GM18873 (cell line): ENCODE measurements around the gene MAP1B.

Experiments used
- ATAC-seq: cut with Tn5 transposase; IDR thresholded peaks from one replicate; pipeline ENCODE4 v1.9.1; 2021; ENCODE audit warnings: mild to moderate bottlenecking, moderate library complexity, moderate number of reproducible peaks; ENCODE audit not compliant: unreplicated experiment, low FRiP score

The MAP1B gene

DNA sequence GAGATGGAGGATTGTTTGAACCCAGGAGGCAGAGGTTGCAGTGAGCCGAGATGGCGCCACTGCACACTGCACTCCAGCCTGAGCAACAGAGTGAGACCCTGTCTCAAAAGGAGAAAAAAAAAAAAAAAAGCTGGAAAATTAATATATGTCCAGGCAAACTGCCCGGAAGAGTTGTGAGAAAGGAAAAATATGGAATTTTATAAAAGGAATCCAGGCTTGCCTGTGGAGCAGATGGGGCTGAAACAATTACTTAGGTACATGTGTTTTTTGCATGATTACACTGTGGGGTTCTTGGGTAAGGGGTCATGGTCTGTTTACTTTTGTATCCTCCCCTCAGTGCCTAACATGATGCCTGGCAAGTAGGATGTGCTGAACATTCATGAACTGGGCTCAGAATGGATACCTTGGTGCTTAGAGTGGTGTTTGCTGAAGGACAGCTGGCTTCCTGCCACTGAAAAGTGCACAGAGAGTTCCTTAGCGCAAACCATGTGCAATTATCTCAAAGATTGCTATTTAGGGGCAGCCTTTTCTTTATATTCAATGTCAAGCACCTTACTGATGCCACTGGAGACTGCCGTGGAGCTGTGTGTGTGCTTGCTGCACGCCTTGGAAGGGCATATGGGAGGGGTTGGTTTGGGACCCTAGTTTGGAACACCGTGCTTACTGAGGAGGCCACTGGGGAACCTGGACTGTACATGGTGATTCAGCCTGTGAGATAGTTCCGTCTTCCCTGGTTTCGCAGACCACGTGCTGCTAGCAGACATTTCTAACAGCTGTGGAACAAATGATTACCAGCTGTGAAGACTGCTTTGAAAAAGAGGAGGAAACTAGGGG lies 78.4 kb downstream of the MAP1B start:
- ATAC-seq: no peak

DNA sequence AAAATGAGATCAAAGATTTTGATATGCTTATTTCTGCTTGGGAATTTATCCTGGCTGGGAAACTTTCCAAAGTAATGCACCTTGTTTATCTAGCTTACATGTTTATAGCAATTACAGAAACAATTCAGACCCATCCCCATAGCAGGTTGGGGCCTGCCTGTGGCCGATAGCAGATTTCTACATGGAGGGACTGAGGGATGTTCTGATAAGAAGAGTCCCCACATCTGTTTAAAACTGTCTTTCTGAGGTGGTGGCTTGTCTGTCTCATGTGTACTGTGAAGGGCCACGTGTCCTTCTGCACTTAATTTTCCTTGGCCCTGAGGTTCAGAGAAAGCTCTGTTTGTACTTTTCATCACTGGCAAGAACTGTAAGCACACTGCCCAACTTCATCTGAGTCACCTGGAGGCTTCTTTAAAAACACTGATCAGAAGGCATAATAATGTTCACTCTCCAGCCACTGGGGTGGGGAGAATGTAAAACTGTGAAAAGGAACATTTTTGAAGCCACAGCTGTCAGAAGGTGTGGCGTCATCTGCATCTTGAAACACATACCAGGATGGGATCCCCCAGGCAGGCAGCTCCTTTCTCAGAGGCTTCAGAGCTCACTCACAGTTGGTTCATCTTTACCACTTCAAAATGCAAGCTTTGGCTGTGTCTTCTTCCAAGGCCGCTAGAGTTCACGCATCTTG lies 80.3 kb downstream of the MAP1B start:
- no peak for ATAC-seq

DNA sequence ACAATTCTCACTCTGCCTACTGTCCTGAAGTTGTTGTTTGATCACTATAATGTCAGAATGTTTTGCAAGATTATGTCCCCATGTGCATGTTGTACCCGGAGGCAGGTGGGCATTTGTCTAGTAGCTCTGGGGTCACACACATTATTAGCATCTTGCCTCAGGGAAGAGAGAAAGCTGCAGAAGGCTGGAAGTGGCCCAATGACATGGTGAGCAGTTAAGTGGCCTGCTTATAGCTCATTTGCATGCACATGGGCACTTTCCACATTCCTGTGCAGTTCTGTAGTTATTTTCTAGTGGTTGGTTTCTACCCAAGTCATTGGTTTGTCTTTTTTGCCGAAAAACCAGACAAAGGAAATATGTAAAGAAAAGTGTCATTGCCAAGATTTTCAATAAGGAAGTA lies 80.9 kb downstream of the MAP1B start:
- ATAC-seq: no peak

DNA sequence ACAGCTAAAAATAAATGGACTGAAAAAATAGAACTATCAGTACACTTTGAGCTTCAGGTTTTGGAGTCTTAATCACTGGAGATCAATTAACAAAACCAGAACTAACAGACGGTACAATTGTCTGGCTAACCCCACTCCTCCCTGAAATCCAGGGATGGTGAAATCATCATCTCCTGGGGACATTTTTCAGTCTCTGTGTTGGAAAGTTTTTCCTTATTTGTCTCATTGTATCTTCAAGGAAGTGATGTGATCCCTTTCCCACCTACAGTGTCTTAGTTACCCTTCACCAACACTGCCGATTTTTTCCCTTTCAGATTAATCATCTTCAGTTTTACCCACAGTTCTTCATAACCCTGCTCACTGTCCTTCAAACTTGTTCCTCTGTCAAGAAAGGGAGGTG lies 81.9 kb downstream of the MAP1B start:
- ATAC-seq: no peak

DNA sequence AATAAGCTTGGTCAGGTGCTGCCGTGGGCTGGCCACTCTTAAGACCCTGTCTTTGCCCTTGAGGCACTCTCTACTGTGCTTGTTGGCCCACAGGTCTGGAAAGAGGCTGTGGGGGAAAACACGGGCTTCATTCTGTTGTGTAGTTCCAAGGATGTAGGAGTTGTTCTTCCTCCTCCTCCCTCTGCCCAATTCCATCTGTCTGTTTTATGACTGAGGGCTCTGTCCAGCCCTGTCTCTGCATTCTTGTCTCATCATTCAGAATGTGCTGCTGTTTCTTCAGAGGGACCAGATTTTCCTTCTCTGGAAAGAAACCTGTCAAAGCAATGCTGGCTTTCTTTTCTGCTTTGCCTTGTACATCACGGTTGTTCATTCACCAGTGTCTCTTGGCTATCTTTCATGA lies 84.1 kb downstream of the MAP1B start:
- no peak for ATAC-seq

DNA sequence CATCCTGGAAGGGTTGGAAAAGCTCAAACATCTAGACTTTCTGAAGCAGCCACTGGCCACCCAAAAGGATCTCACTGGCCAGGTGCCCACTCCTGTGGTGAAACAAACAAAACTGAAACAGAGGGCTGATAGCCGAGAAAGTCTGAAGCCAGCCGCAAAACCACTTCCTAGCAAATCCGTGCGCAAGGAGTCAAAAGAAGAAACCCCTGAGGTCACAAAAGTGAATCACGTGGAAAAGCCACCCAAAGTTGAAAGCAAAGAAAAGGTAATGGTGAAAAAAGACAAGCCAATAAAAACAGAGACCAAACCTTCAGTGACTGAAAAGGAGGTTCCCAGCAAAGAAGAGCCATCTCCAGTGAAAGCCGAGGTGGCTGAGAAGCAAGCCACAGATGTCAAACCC lies 87.6 kb downstream of the MAP1B start:
- peak; percentile 94 for ATAC-seq

DNA sequence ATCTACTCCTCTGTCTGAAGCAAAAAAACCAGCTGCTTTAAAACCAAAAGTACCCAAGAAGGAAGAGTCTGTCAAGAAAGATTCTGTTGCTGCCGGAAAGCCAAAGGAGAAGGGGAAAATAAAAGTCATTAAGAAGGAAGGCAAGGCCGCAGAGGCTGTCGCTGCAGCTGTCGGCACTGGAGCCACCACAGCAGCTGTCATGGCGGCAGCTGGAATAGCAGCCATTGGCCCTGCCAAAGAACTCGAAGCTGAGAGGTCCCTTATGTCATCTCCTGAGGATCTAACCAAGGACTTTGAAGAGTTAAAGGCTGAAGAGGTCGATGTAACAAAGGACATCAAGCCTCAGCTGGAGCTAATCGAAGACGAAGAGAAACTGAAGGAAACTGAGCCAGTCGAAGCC lies 88.3 kb downstream of the MAP1B start:
- no peak for ATAC-seq

DNA sequence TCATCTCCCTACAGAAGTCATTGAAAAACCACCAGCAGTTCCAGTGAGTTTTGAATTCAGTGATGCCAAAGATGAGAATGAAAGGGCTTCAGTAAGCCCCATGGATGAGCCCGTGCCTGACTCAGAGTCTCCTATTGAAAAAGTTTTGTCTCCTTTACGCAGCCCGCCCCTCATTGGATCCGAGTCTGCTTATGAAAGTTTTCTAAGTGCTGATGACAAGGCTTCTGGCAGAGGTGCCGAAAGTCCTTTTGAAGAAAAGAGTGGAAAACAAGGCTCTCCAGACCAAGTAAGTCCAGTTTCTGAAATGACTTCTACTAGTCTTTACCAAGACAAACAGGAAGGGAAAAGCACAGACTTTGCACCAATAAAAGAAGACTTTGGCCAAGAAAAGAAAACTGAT lies 90.1 kb downstream of the MAP1B start:
- ATAC-seq: no peak

DNA sequence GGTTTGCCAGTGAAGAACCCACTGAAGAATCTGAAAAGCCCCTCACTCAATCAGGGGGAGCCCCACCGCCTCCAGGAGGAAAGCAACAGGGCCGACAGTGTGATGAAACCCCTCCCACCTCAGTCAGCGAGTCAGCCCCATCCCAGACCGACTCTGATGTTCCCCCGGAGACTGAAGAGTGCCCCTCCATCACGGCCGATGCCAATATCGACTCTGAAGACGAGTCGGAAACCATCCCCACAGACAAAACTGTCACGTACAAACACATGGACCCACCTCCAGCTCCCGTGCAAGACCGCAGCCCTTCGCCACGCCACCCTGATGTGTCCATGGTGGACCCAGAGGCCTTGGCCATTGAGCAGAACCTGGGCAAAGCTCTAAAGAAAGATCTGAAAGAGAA lies 92.4 kb downstream of the MAP1B start:
- ATAC-seq: no peak

DNA sequence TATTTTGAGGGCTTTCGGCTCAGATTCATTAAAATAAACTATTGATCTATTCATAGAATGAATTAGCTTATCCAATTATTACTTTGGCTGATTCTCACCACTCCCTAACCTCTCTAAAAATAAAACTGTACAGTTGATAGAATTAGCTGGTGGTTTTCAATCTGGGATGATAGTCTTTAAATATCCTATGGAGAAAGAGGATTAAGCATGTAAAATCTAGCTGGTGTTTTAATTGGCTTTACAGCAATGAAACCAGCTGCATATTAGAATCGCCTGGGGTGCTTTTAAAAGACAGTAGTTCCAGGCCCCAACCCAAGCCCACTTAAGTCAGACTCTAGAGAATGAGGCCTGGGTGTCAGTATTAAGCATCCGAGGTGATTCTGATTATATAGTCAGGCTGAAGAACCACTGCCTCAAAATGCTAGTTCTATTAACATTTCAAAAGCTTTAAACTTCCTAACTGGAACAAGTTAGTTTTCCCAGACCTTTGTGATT lies 95.1 kb downstream of the MAP1B start:
- no peak for ATAC-seq

DNA sequence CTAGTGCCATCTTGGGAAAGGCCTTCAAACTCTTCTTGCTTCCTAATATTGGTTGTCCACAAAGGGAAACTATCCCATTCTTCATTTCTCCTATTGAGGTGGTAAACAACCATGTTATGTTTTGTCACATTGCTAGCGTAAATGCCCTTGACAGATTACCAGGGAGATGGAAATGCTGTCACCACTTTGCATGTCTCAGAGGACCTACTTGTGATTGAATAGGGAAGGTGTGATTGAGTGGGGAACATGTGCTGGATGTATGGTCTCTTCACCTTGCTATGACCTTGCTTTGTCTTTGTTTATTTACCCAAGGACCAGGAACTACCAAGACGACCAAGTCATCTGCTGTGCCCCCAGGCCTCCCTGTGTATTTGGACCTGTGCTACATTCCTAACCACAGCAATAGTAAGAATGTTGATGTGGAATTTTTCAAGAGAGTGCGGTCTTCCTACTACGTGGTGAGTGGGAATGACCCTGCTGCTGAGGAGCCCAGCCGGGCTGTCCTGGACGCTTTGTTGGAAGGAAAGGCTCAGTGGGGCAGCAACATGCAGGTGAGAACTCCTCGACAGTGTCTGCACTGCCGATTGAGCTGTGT lies 96.1 kb downstream of the MAP1B start:
- ATAC-seq: no peak

DNA sequence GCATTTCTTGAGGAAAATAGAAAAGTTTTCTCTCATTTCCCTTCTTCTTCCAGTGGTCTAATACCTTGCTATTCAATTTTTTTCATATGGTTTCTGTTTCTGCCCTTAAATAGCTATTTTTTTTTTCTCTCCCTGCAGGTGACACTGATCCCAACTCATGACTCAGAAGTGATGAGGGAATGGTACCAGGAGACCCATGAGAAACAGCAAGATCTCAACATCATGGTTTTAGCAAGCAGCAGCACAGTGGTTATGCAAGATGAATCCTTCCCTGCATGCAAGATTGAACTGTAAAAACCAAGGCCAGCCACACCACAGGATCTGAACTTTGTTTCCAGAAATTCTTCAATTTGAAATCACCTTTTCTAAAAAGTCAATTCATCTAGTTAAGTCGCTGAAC lies 97.7 kb downstream of the MAP1B start:
- no peak for ATAC-seq

DNA sequence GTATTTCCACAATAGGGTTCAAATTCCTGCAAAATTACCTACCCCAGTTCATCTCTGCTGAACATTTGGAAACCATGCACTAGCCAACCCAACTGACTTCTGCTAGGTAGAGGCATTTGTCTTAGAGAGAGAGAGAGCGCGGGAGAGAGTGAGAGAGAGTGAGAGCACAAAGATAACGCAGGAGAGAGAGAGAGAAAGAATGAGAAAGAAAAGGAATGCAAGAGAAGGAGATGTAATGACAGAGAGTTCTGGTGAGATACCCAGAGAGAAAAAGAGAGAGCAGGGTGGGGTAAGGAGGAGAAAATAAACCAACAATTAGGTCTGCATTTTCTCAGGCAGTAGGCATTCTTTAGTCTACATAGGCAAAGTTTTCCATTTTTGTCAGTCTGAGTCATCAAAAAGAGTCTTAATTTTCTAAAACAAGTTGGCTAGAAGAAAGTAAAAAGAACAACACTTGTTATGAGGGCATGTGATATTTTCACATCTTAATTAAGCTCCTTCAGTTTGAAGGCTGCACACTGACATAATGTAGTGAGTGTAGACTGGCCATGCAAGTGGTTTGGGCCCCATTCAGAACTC lies 98.2 kb downstream of the MAP1B start:
- ATAC-seq: no peak

DNA sequence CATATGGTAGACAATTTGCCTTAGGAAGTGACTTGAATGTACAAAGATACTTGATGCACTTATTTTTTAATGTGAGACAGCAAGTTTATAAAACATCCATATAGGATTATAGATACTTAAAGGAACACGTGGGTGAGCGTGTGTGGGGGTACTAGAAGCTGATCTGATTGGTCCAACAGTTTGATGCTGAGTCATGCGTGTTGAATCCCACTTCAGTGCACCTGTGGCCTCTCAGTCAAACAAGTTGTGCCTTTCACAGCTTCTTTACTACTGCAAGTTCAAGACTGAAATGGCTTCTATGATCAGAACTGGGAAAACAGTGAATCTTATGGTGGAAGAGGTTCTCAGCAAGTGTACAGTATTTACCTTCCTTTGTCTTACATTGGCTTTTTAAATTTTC lies 98.9 kb downstream of the MAP1B start:
- no peak for ATAC-seq

DNA sequence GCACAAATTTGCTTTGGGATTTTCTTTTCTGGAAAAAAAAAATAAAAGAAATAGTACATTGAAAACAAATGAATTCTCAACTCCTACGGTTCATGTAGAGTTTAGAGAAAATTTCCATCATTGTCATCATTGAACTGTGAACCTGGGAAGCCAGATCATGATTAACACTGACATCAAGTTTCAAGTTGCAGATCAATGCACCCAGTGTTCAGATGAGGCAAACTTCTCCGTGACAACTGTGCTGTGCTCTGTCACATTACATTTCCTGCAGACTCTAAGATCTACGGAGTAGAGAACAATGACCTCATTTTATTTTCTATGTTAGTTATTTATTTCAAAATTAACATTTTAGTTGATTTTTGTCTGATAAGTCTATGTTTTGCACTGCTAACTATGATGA lies 99.7 kb downstream of the MAP1B start:
- no peak for ATAC-seq

DNA sequence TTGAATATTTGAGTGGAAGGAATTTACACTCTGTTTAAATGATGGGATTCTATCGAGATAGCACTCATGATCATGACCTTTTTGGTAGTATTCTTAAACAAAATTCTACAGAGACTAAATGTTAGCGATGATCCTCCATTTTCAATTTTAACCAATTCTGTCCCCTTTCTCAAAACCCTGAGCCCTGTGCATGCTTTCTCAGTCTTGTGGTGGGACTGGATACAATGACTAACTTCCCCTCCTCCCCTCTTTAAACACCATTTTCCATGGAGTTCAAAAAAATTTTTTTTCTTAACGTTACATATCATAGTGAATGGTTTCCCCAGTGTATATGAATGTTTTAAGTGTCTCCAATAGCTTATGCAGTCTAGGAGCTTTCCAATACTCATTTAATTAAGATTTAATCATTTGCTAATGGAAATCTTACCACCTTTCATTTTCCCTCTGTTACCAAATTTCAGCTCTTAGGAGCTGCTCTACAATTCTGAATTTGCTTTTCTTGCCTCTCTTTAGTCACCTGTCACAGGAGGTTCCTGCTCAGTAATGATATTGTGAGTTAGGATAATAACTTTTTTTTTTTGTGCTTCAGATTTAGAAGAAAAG lies 101.2 kb downstream of the MAP1B start:
- no peak for ATAC-seq

DNA sequence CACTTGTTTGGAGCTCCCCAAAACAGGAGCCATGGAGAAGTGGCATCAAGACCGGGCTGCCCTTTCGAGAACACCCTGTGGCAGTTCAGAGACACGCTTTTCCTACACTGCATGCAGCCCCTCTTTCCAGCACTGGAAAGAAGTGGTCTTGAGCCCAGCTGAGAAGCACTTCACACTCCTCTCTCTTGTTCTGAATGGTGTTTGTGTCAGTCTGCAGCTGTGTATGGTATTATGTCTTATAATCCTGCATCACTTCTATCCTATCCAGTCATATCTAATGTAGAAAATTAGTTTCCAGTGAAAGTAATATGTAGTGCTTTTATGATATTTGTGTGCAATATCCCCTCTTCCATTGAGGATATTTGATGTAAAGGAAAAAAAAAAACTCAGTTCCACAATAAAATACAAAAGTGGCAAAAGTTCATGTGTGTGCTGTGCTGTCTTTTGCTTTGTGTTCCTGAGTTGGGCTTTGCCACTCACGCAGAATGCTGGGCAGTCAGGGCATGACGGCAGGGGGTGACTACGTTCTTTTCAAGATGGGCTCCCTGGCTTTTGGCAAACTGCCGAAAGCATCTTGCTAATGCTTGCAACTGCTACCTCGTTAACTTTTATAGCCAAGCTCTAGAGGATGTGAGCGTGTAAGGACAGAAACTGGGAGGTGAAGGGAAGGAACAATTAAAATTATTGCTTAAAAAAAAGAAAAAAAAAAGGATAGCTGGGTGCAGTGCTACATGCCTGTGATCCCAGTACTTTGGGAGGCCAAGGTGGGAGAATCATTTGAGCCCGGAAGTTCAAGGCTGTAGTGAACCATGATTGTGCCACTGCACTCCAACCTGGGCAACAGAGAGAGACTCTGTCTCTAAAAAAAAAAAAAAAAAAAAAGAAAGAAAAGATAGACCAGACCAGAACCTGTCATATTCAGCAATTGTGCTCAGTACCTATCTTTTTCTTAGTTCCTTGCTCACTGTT lies 102.2 kb downstream of the MAP1B start:
- ATAC-seq: no peak

DNA sequence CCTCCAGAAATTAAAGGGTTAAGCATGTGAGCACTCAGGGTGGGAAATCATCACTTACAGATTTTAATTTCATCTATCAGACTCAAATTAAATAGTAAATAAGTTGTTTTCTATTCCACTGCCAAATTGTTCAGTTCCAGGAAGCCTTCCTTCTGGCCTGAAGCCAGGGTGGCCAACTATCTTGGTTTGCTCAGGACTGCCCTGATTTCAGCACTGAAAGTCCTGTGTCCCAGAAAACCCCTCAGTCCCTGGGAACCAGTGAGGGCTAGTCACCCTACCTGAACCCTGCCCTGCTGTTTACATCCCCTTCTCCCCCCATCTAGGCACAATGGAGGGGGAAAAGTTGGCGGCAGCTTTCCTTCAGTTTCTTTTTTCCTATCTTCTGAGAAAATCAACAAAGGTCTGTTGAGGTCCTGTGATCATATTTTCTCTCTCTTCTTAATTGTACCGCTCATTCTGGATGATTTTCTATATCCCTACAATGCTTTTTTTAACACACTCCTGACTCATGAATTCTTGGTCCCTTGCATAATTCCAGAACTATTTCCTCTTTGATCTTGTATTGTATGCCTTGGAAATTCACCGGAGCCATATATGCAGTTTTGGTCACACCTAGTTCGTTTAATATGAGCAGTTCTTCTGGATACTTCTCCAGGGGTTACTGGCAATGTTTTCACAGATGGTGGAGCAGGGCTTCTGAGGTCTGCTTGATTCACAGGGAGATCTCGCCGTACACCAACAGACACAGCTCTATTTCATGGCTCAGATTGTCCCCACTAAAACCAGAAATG lies 103.8 kb downstream of the MAP1B start:
- no peak for ATAC-seq

DNA sequence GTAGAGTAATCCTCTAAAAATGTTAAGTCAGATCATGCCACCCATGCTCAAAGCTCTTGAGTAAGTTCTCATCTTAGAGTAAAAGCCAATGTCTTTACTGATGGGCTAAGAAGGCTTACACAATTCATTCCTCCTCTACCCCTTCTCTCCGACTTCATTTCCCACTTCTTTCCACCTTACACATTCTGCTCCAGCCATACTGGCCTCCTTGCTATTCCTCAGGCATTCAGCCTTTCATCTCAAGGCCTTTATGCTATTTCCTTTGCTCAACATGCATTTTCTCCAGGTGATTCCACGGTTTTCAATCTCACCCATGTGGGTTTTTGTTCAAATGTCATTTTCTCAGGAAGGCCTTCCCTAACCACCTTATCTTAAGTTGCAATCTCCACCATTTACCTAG lies 104.9 kb downstream of the MAP1B start:
- ATAC-seq: no peak
